B cell (primary cell): ENCODE measurements around the gene CAPN5. TPM values are rescaled to one million over a fixed set of nuclear protein-coding genes. Genes with fewer than 3 reads are reported as not detected.

Experiments used
- ATAC-seq: fragments of 200-7000 bp; cut with Tn5 transposase; one replicate; pipeline ENCODE4 v1.10.0; 2021; ENCODE audit warnings: low read depth, mild to moderate bottlenecking, moderate number of reproducible peaks, moderate library complexity
- CTCF ChIA-PET: fragments of 350-600 bp; sonication (Branson Sonifier 250); formaldehyde crosslinking; loops from one replicate; lab custom pipeline; 2021; ENCODE audit warnings: antibody characterized with exemption, inconsistent platforms; lab: Charles Lee
- POLR2A ChIA-PET: fragments of 350-600 bp; sonication (Branson Sonifier 250); formaldehyde crosslinking; loops from one replicate; lab custom pipeline; 2021; ENCODE audit warnings: antibody characterized with exemption; lab: Charles Lee
- DNase-seq: peaks from one replicate; pipeline ENCODE4 v3.0.0; 2013
- H2AFZ ChIP-seq: 2 replicates; pipeline ENCODE4 v1.6.1; 2012; ENCODE audit warnings: mild to moderate bottlenecking, low read depth, low read length; ENCODE audit not compliant: insufficient read depth, poor library complexity, severe bottlenecking
- H3K27ac ChIP-seq, 2 donors: 1 replicate in 1 of 2; 2 replicates in 1 of 2; pipeline ENCODE4 v1.5.1; 2012 to 2013; ENCODE audit warnings: low read length in 2 of 2, mild to moderate bottlenecking in 2 of 2, moderate library complexity in 1 of 2
- H3K27me3 ChIP-seq, 4 experiments: fragments of 200-600 bp in 1 of 4; sonication (generic) in 1 of 4; replicated peaks in 1 of 4; 1 replicate in 2 of 4; 2 replicates in 2 of 4; pipeline versions ENCODE4 v1.6.1 to v1.7.0; 2013 to 2016; ENCODE audit warnings: low read length in 3 of 4, mild to moderate bottlenecking in 2 of 4, mixed read lengths in 1 of 4, moderate library complexity in 1 of 4; ENCODE audit not compliant: insufficient read depth in 4 of 4, control insufficient read depth in 3 of 4; ENCODE audit errors: control extremely low read depth in 1 of 4
- H3K36me3 ChIP-seq, 2 experiments: replicated peaks in 1 of 2; 1 replicate in 1 of 2; 2 replicates in 1 of 2; pipeline versions ENCODE4 v1.6.1 to v1.7.1; 2013; ENCODE audit warnings: low read length in 1 of 2; ENCODE audit not compliant: insufficient read depth in 2 of 2, control insufficient read depth in 1 of 2; ENCODE audit errors: control extremely low read depth in 1 of 2, extremely low read depth in 1 of 2
- H3K4me1 ChIP-seq, 2 donors: fragments of 200-600 bp in 1 of 2; sonication (generic) in 1 of 2; 1 replicate in 1 of 2; 2 replicates in 1 of 2; pipeline versions ENCODE4 v1.5.1 to v1.6.1; 2013 to 2017; ENCODE audit warnings: low read length in 2 of 2; ENCODE audit not compliant: control insufficient read depth in 2 of 2, insufficient read depth in 2 of 2
- H3K4me2 ChIP-seq: replicated peaks from 2 replicates; pipeline ENCODE3; 2012; ENCODE audit warnings: mild to moderate bottlenecking, low read depth, low read length; ENCODE audit not compliant: poor library complexity, severe bottlenecking
- H3K4me3 ChIP-seq, 5 experiments: fragments of 200-600 bp in 1 of 5; sonication (generic) in 1 of 5; 1 replicate in 3 of 5; 2 replicates in 2 of 5; pipeline versions ENCODE4 v1.5.1 to v1.7.0; 2011 to 2016; ENCODE audit warnings: low read length in 4 of 5, mild to moderate bottlenecking in 4 of 5, low read depth in 2 of 5, control low read depth in 1 of 5, moderate library complexity in 1 of 5; ENCODE audit not compliant: insufficient read depth in 1 of 5; ENCODE audit errors: control extremely low read depth in 1 of 5, extremely low read depth in 1 of 5
- H3K79me2 ChIP-seq: fragments of 200-600 bp; sonication (generic); one replicate; pipeline ENCODE4 v1.6.0; 2016; ENCODE audit warnings: low read length; ENCODE audit not compliant: control insufficient read depth, insufficient read depth
- H3K9ac ChIP-seq: fragments of 200-600 bp; sonication (generic); 2 replicates; pipeline ENCODE4 v1.6.1; 2017; ENCODE audit warnings: mild to moderate bottlenecking, low read length, moderate library complexity
- H3K9me3 ChIP-seq, 3 donors: one replicate each; pipeline versions ENCODE4 v1.6.1 to v1.7.1; 2013; ENCODE audit warnings: low read length in 2 of 3; ENCODE audit not compliant: control insufficient read depth in 2 of 3, insufficient read depth in 1 of 3; ENCODE audit errors: control extremely low read depth in 1 of 3
- H4K20me1 ChIP-seq: 2 replicates; pipeline ENCODE4 v1.6.0; 2012; ENCODE audit warnings: mild to moderate bottlenecking, low read length; ENCODE audit not compliant: insufficient read depth, control insufficient read depth, poor library complexity, severe bottlenecking
- H3K27ac Mint-ChIP-seq: one replicate; pipeline ENCODE4 v1.8.0; 2021; ENCODE audit warnings: mixed read lengths
- H3K27me3 Mint-ChIP-seq: one replicate; pipeline ENCODE4 v1.8.0; 2021; ENCODE audit warnings: mixed read lengths
- H3K4me1 Mint-ChIP-seq: one replicate; pipeline ENCODE4 v1.8.0; 2021; ENCODE audit warnings: mixed read lengths
- H3K4me3 Mint-ChIP-seq: one replicate; pipeline ENCODE4 v1.8.0; 2021; ENCODE audit warnings: mixed read lengths
- H3K9me3 Mint-ChIP-seq: one replicate; pipeline ENCODE4 v1.8.0; 2022; ENCODE audit warnings: mixed read lengths; ENCODE audit not compliant: insufficient read depth
- EZH2 ChIP-seq: IDR thresholded peaks from 2 replicates; pipeline ENCODE4 v1.6.1; 2012; ENCODE audit warnings: borderline replicate concordance, low read depth, mild to moderate bottlenecking, moderate library complexity, low read length; ENCODE audit not compliant: insufficient read depth, poor library complexity, severe bottlenecking
- WGBS: methylation state at CpG from one replicate; pipeline ENCODE4 v1.1.5; 2013; ENCODE audit warnings: missing lambda C conversion rate; ENCODE audit not compliant: insufficient coverage; 5-methylcytosine and 5-hydroxymethylcytosine counted together
- intact Hi-C: fragments of 100-400 bp; cut with micrococcal nuclease; formaldehyde crosslinking; loops from one replicate; pipeline ENCODE4 v1.10.0; 2022
- polyA plus RNA-seq: library from polyadenylated mRNA; depleted of rRNA; stranded (reverse); fragments of >200 nt; gene quantifications from 2 replicates; pipeline ENCODE4 v1.2.3, GENCODE V29; 2012
- total RNA-seq, 2 donors: library from RNA; stranded (reverse); fragments of 120-200 nt in 1 of 2; gene quantifications; 1 replicate in 1 of 2; 2 replicates in 1 of 2; pipeline versions ENCODE4 v1.2.3 to v1.2.4, GENCODE V29; 2013 to 2022
- TF ChIP-seq, protein P1 (sequence below): fragments of 200-600 bp; IDR thresholded peaks from one replicate; pipeline ENCODE4 v1.8.0; 2022; ENCODE audit warnings: antibody characterized with exemption, mild to moderate bottlenecking

Gene CAPN5
- total and polyA plus RNA-seq, 2 donors (not counting 1 experiment from before 2014, with no cell fraction given) = 0.74 to 0.78 TPM

GRCh38 chr11:77086521-77087472 is 20.0 kb downstream of the CAPN5 start:
- TF ChIP-seq, protein P1, sequence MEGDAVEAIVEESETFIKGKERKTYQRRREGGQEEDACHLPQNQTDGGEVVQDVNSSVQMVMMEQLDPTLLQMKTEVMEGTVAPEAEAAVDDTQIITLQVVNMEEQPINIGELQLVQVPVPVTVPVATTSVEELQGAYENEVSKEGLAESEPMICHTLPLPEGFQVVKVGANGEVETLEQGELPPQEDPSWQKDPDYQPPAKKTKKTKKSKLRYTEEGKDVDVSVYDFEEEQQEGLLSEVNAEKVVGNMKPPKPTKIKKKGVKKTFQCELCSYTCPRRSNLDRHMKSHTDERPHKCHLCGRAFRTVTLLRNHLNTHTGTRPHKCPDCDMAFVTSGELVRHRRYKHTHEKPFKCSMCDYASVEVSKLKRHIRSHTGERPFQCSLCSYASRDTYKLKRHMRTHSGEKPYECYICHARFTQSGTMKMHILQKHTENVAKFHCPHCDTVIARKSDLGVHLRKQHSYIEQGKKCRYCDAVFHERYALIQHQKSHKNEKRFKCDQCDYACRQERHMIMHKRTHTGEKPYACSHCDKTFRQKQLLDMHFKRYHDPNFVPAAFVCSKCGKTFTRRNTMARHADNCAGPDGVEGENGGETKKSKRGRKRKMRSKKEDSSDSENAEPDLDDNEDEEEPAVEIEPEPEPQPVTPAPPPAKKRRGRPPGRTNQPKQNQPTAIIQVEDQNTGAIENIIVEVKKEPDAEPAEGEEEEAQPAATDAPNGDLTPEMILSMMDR = no peak
- WGBS = 92% methylated on average over 22 of the region's 23 CpGs
- Mint-ChIP-seq H3K4me1 (peaks cover 5% of the 10 kb centered on the region), H3K27me3 (no peaks in the 10 kb centered on the region), H3K4me3 (no peak overlapping the region), H3K27ac (no peak overlapping the region), H3K9me3 (no peaks in the 10 kb centered on the region)
- no peaks in the 10 kb centered on the region for H3K27me3 ChIP-seq
- no peaks in the 10 kb centered on the region for H3K9me3 ChIP-seq
- ATAC-seq (no peak), DNase-seq (no peak)
- H3K79me2 ChIP-seq = no peaks in the 10 kb centered on the region
- ChIA-PET CTCF (no interaction called here), POLR2A (no interaction called here)
- no peak overlapping the region for H2AFZ ChIP-seq
- intact Hi-C loops = no loop called here
- no peaks in the 10 kb centered on the region for H4K20me1 ChIP-seq
- peaks cover 6 to 11% of the 10 kb centered on the region in 2 donors for H3K4me1 ChIP-seq
- H3K27ac ChIP-seq = no peak overlapping the region
- no peaks in the 10 kb centered on the region for H3K36me3 ChIP-seq
- no peak overlapping the region for H3K4me3 ChIP-seq
- no peak overlapping the region for H3K9ac ChIP-seq
- H3K4me2 ChIP-seq = no peak overlapping the region

GRCh38 chr11:77087723-77088225 is 21.0 kb downstream of the CAPN5 start:
- H4K20me1 ChIP-seq = no peaks in the 10 kb centered on the region
- no peak overlapping the region for H3K4me3 ChIP-seq
- DNase-seq (no peak), ATAC-seq (no peak)
- no peak overlapping the region for H3K9ac ChIP-seq
- 91% methylated on average over 4 of the region's 9 CpGs for WGBS
- intact Hi-C loops = no loop called here
- no peak overlapping the region for H3K27ac Mint-ChIP-seq
- ChIA-PET CTCF (interaction anchor here (5.1 kb wide), 1 partner anchor 38 kb away, joined by 73 read pairs; no protein-coding TSS in a partner anchor), POLR2A (no interaction called here)
- peaks cover 3 to 5% of the 10 kb centered on the region in 2 donors for H3K4me1 ChIP-seq
- no peak overlapping the region for H3K27ac ChIP-seq
- no peak overlapping the region for H3K4me3 Mint-ChIP-seq
- TF ChIP-seq, protein P1 = no peak
- TF ChIP-seq EZH2 = no peak
- no peaks in the 10 kb centered on the region for H3K36me3 ChIP-seq
- no peaks in the 10 kb centered on the region for H3K27me3 ChIP-seq
- no peaks in the 10 kb centered on the region for H3K9me3 Mint-ChIP-seq
- H3K9me3 ChIP-seq = no peaks in the 10 kb centered on the region
- H3K4me2 ChIP-seq = no peak overlapping the region
- no peaks in the 10 kb centered on the region for H3K79me2 ChIP-seq
- no peaks in the 10 kb centered on the region for H3K27me3 Mint-ChIP-seq
- H3K4me1 Mint-ChIP-seq = no peaks in the 10 kb centered on the region
- no peak overlapping the region for H2AFZ ChIP-seq
